HCT116 (cell line): ENCODE data around the gene EIF3F. TPM values are rescaled to one million over a fixed set of nuclear protein-coding genes. Genes with fewer than 3 reads are reported as not detected.

ENCODE experiments used
- ATAC-seq: fragments of 200-7000 bp; cut with Tn5 transposase; 2 replicates; pipeline ENCODE4 v1.9.1; 2020; ENCODE audit warnings: mild to moderate bottlenecking, moderate library complexity
- BruUV-seq: library from RNA; stranded (reverse); fragments of 400-500 nt; replicated peaks from 2 replicates; lab custom pipeline; 2021; lab: Mats Ljungman, UMichigan
- CTCF ChIA-PET: fragments of 300-600 bp; sonication (Branson Sonifier 250); formaldehyde crosslinking; loops from one replicate; lab custom pipeline; 2021; ENCODE audit warnings: antibody characterized with exemption; lab: Charles Lee
- POLR2A ChIA-PET: fragments of 300-600, 350-600 bp; sonication (Branson Sonifier 250); formaldehyde crosslinking; loops from one replicate; lab custom pipeline; 2021; ENCODE audit warnings: antibody characterized with exemption; lab: Charles Lee
- RAD21 ChIA-PET, 2 experiments: fragments of 300-600 bp; sonication (Branson Sonifier 250); formaldehyde crosslinking; loops; one replicate each; lab custom pipeline; 2023; ENCODE audit warnings: low total read pairs in 2 of 2; ENCODE audit not compliant: uncharacterized antibody in 2 of 2, unreplicated experiment in 2 of 2, low non-redundant PET in 1 of 2; lab: Charles Lee
- DNase-seq: peaks from one replicate; pipeline ENCODE4 v3.0.0-alpha.2; 2010; ENCODE audit warnings: low read depth, low spot score
- H2AFZ ChIP-seq: fragments of 200-600 bp; shearing (Covaris generic), sonication (generic); 2 replicates; pipeline ENCODE4 v1.6.1; 2017; ENCODE audit warnings: low read depth, mixed run types, mixed read lengths, antibody characterized with exemption, low read length; ENCODE audit not compliant: poor library complexity, severe bottlenecking
- H3K27ac ChIP-seq: 2 replicates; pipeline ENCODE4 v1.5.1; 2012; ENCODE audit warnings: low read depth, low read length
- H3K27me3 ChIP-seq: fragments of 200-600 bp; sonication (generic); 2 replicates; pipeline ENCODE4 v1.6.1; 2016; ENCODE audit warnings: mixed run types, low read length, mixed read lengths; ENCODE audit not compliant: insufficient read depth
- H3K36me3 ChIP-seq, 2 experiments: fragments of 200-500 bp in 1 of 2; fragments of 200-600 bp in 1 of 2; sonication (Bioruptor generic) in 1 of 2; sonication (generic) in 1 of 2; 2 replicates each; pipeline versions ENCODE4 v1.5.1 to v1.6.1; 2014 to 2016; ENCODE audit warnings: low read length in 2 of 2, inconsistent platforms in 1 of 2, mixed read lengths in 1 of 2, mixed run types in 1 of 2; ENCODE audit not compliant: insufficient read depth in 2 of 2, control insufficient read depth in 1 of 2
- H3K4me1 ChIP-seq, 2 experiments: fragments of 200-600 bp in 1 of 2; sonication (generic) in 1 of 2; 2 replicates each; pipeline versions ENCODE4 v1.5.1 to v1.6.1; 2012 to 2017; ENCODE audit warnings: low read length in 2 of 2, inconsistent platforms in 1 of 2, mild to moderate bottlenecking in 1 of 2, mixed read lengths in 1 of 2, mixed run types in 1 of 2, moderate library complexity in 1 of 2; ENCODE audit not compliant: insufficient read depth in 2 of 2, control insufficient read depth in 1 of 2
- H3K4me2 ChIP-seq: fragments of 200-600 bp; sonication (generic); 2 replicates; pipeline ENCODE4 v1.6.1; 2017; ENCODE audit warnings: mixed run types, low read length, mixed read lengths
- H3K4me3 ChIP-seq, 2 experiments: fragments of 200-600 bp in 1 of 2; sonication (generic) in 1 of 2; replicated peaks in 1 of 2; 2 replicates each; pipeline ENCODE4 v1.5.1; 2011 to 2016; ENCODE audit warnings: low read length in 2 of 2, control low read depth in 1 of 2, low read depth in 1 of 2, mild to moderate bottlenecking in 1 of 2, mixed read lengths in 1 of 2, mixed run types in 1 of 2
- H3K79me2 ChIP-seq: fragments of 200-600 bp; sonication (generic); 2 replicates; pipeline ENCODE4 v1.6.1; 2017; ENCODE audit warnings: mild to moderate bottlenecking, mixed run types, low read length, moderate library complexity, mixed read lengths; ENCODE audit not compliant: insufficient read depth
- H3K9ac ChIP-seq: fragments of 200-600 bp; sonication (generic); 2 replicates; pipeline ENCODE4 v1.6.1; 2016; ENCODE audit warnings: low read length, mixed read lengths
- H3K9me2 ChIP-seq: fragments of 200-600 bp; sonication (generic), shearing (Covaris generic); 2 replicates; pipeline ENCODE4 v1.6.1; 2017; ENCODE audit warnings: mixed run types, mild to moderate bottlenecking, moderate library complexity; ENCODE audit not compliant: insufficient read depth
- H3K9me3 ChIP-seq, 2 experiments: fragments of 200-500 bp in 1 of 2; fragments of 200-600 bp in 1 of 2; sonication (Bioruptor generic) in 1 of 2; sonication (generic) in 1 of 2; 2 replicates each; pipeline ENCODE4 v1.6.1; 2014 to 2017; ENCODE audit warnings: low read length in 2 of 2, mixed read lengths in 2 of 2, inconsistent platforms in 1 of 2, low read depth in 1 of 2, mild to moderate bottlenecking in 1 of 2, mixed run types in 1 of 2, moderate library complexity in 1 of 2; ENCODE audit not compliant: control insufficient read depth in 1 of 2, insufficient read depth in 1 of 2
- H4K20me1 ChIP-seq: fragments of 200-600 bp; sonication (generic), shearing (Covaris generic); 2 replicates; pipeline ENCODE4 v1.6.1; 2017; ENCODE audit warnings: mixed run types, mild to moderate bottlenecking, moderate library complexity; ENCODE audit not compliant: insufficient read depth
- ATF3 ChIP-seq: IDR thresholded peaks from 2 replicates; pipeline ENCODE4 v1.6.1; 2012
- CBX3 ChIP-seq: IDR thresholded peaks from 2 replicates; pipeline ENCODE4 v1.6.1; 2012; ENCODE audit warnings: low read depth
- CTCF ChIP-seq, 3 experiments: fragments of 200-600 bp in 1 of 3; sonication (generic) in 1 of 3; IDR thresholded peaks in 2 of 3; conservative IDR thresholded peaks in 1 of 3; 2 replicates each; pipeline ENCODE4 v1.5.1; 2012 to 2017; ENCODE audit warnings: low read depth in 2 of 3, low read length in 2 of 3, antibody characterized with exemption in 1 of 3, borderline replicate concordance in 1 of 3, control low read depth in 1 of 3, mild to moderate bottlenecking in 1 of 3, mixed read lengths in 1 of 3, mixed run types in 1 of 3, moderate library complexity in 1 of 3; ENCODE audit not compliant: insufficient read depth in 1 of 3
- ELF1 ChIP-seq: IDR thresholded peaks from 2 replicates; pipeline ENCODE4 v1.6.1; 2012; ENCODE audit warnings: low read depth, borderline replicate concordance
- EZH2phosphoT487 ChIP-seq: fragments of 200-600 bp; IDR thresholded peaks from 2 replicates; pipeline ENCODE4 v1.6.1; 2018; ENCODE audit warnings: antibody characterized with exemption, borderline replicate concordance
- FOSL1 ChIP-seq: IDR thresholded peaks from 2 replicates; pipeline ENCODE4 v1.6.1; 2012; ENCODE audit warnings: low read depth
- JUND ChIP-seq: IDR thresholded peaks from 2 replicates; pipeline ENCODE4 v1.6.1; 2012
- MAX ChIP-seq: IDR thresholded peaks from 2 replicates; pipeline ENCODE4 v1.6.1; 2012
- POLR2AphosphoS5 ChIP-seq: IDR thresholded peaks from 2 replicates; pipeline ENCODE4 v1.6.1; 2011; ENCODE audit warnings: mild to moderate bottlenecking, low read depth, low read length, moderate library complexity
- RAD21 ChIP-seq: IDR thresholded peaks from 2 replicates; pipeline ENCODE4 v1.6.1; 2012; ENCODE audit warnings: low read depth, mild to moderate bottlenecking
- REST ChIP-seq: IDR thresholded peaks from 2 replicates; pipeline ENCODE4 v1.6.1; 2012; ENCODE audit warnings: low read depth
- SIN3A ChIP-seq: IDR thresholded peaks from 2 replicates; pipeline ENCODE4 v1.6.1; 2012; ENCODE audit warnings: low read depth
- SP1 ChIP-seq: IDR thresholded peaks from 2 replicates; pipeline ENCODE4 v1.6.1; 2012; ENCODE audit warnings: low read depth
- SRF ChIP-seq: IDR thresholded peaks from 2 replicates; pipeline ENCODE4 v1.6.1; 2012; ENCODE audit warnings: low read depth
- YY1 ChIP-seq: IDR thresholded peaks from 2 replicates; pipeline ENCODE4 v1.6.1; 2011; ENCODE audit warnings: low read length, low read depth, moderate library complexity, mild to moderate bottlenecking; ENCODE audit not compliant: insufficient replicate concordance; ENCODE audit errors: extremely low read depth
- intact Hi-C: fragments of 100-400 bp; cut with micrococcal nuclease; formaldehyde crosslinking; loops from 2 replicates; pipeline ENCODE4 v1.10.0; 2022
- total RNA-seq: library from RNA; stranded (reverse); gene quantifications from one replicate; pipeline ENCODE4 v1.2.1, GENCODE V29; 2021; ENCODE audit not compliant: unreplicated experiment

The EIF3F gene
- total RNA-seq, 1 experiment from 2014 or later = 313 TPM

- intact Hi-C loops = no loop called here
- peaks cover 0 to under 1% of the 10 kb centered on the region in 2 experiments; a peak in 1 of 4 replicates for H3K36me3 ChIP-seq
- H3K27ac ChIP-seq = no peak overlapping the region
- ChIA-PET RAD21 (no interaction called here), CTCF (no interaction called here)
- H2AFZ ChIP-seq = no peak overlapping the region
- no peaks in the 10 kb centered on the region; the same call in 1 of the 2 replicates for H4K20me1 ChIP-seq
- no peaks in the 10 kb centered on the region for H3K27me3 ChIP-seq
- TF ChIP-seq RAD21 = no peak
- TF ChIP-seq SIN3A = no peak
- no peak for TF ChIP-seq SRF
- no peak for TF ChIP-seq SP1
- TF ChIP-seq YY1 = no peak
- no peak for TF ChIP-seq POLR2AphosphoS5
- no peak for TF ChIP-seq EZH2phosphoT487
- no peak for TF ChIP-seq MAX
- TF ChIP-seq ELF1 = no peak
- no peak for TF ChIP-seq CTCF (IDR thresholded peaks at IDR 0.05 in 2 of 3, conservative IDR thresholded peaks at IDR 0.05 in 1 of 3; ENCODE audit: borderline replicate concordance in 1 of 3, insufficient read depth in 1 of 3, low read depth in 2 of 3, low read length in 2 of 3)
- TF ChIP-seq REST = no peak
- no peak for TF ChIP-seq JUND
- TF ChIP-seq ATF3 = no peak
- no peak for TF ChIP-seq FOSL1
- no peak for TF ChIP-seq CBX3
- TF ChIP-seq, all 23 proteins: peak for 0
- Histone ChIP-seq H3K9me3 (no peaks in the 10 kb centered on the region), H3K4me3 (no peak overlapping the region), H3K79me2 (peaks cover 3% of the 10 kb centered on the region), H3K4me1 (peaks cover 0 to 9% of the 10 kb centered on the region in 2 experiments; a peak in 2 of 4 replicates), H3K4me2 (no peak overlapping the region), H3K9ac (no peak overlapping the region), H3K9me2 (no peaks in the 10 kb centered on the region)
- no TSS peak for BruUV-seq
- DNase-seq (no peak), ATAC-seq (no peak)
- POLR2A ChIA-PET = no interaction called here
Observed at GRCh38 chr11:7982582-7983119, 4.5 kb upstream of the EIF3F start.
